SU-DHL-6 (cell line): ENCODE measurements around the gene HEXD.

Source experiments
- H2AFZ ChIP-seq: fragments of 200-600 bp; sonication (generic); 2 replicates; pipeline ENCODE4 v1.6.1; 2014; ENCODE audit warnings: low read depth, mild to moderate bottlenecking, moderate library complexity, mixed read lengths, antibody characterized with exemption, low read length; ENCODE audit not compliant: severe bottlenecking
- H3F3A ChIP-seq: fragments of 200-600 bp; shearing (Covaris generic); 2 replicates; pipeline ENCODE4 v1.6.0; 2016; ENCODE audit warnings: antibody characterized with exemption, mild to moderate bottlenecking; ENCODE audit not compliant: insufficient read depth
- H3K27ac ChIP-seq: fragments of 200-600 bp; sonication (generic); 2 replicates; pipeline ENCODE4 v1.5.1; 2016; ENCODE audit warnings: low read depth, mild to moderate bottlenecking, low read length, moderate library complexity, mixed read lengths
- H3K27me3 ChIP-seq: fragments of 200-600 bp; sonication (generic), shearing (Covaris generic); 2 replicates; pipeline ENCODE4 v1.6.0; 2014; ENCODE audit warnings: mild to moderate bottlenecking, low read length
- H3K36me3 ChIP-seq: fragments of 200-600 bp; sonication (generic); 2 replicates; pipeline ENCODE4 v1.6.1; 2014; ENCODE audit warnings: mild to moderate bottlenecking, low read length, mixed read lengths
- H3K4me2 ChIP-seq: fragments of 300-600, 200-600 bp; shearing (Covaris generic), sonication (generic); 2 replicates; pipeline ENCODE4 v1.6.0; 2014; ENCODE audit warnings: low read length, low read depth, mild to moderate bottlenecking; ENCODE audit not compliant: poor library complexity, severe bottlenecking
- H3K4me3 ChIP-seq: fragments of 200-600 bp; sonication (generic); 2 replicates; pipeline ENCODE4 v1.5.1; 2014; ENCODE audit warnings: antibody characterized with exemption, low read length, mild to moderate bottlenecking, mixed read lengths; ENCODE audit not compliant: insufficient read depth, poor library complexity, severe bottlenecking
- H3K79me2 ChIP-seq: fragments of 200-600 bp; sonication (generic); 2 replicates; pipeline ENCODE4 v1.6.1; 2014; ENCODE audit warnings: mild to moderate bottlenecking, low read length, moderate library complexity; ENCODE audit not compliant: insufficient read depth
- H3K9ac ChIP-seq: fragments of 200-600 bp; sonication (generic); 2 replicates; pipeline ENCODE4 v1.7.0; 2014; ENCODE audit warnings: mild to moderate bottlenecking, low read length
- H3K9me2 ChIP-seq: fragments of 200-600 bp; sonication (generic); replicated peaks from 2 replicates; pipeline ENCODE4 v1.6.1; 2014; ENCODE audit warnings: low read length; ENCODE audit not compliant: insufficient read depth
- H3K9me3 ChIP-seq: fragments of 200-600 bp; sonication (generic); 2 replicates; pipeline ENCODE4 v1.6.1; 2014; ENCODE audit warnings: low read length, mixed read lengths; ENCODE audit not compliant: insufficient read depth
- H4K20me1 ChIP-seq: fragments of 200-600 bp; sonication (generic); 2 replicates; pipeline ENCODE4 v1.6.1; 2014; ENCODE audit warnings: low read depth, mild to moderate bottlenecking, antibody characterized with exemption, low read length, moderate library complexity, mixed read lengths
- CTCF ChIP-seq: fragments of 200-600 bp; sonication (generic); IDR thresholded peaks from one replicate; pipeline ENCODE4 v1.5.1; 2017; ENCODE audit warnings: antibody characterized with exemption, mild to moderate bottlenecking, low read length, moderate library complexity; ENCODE audit not compliant: insufficient read depth, poor library complexity, severe bottlenecking
- EZH2phosphoT487 ChIP-seq: fragments of 200-600 bp; sonication (generic), shearing (Covaris generic); conservative IDR thresholded peaks from 2 replicates; pipeline ENCODE4 v1.6.1; 2018; ENCODE audit warnings: mild to moderate bottlenecking, antibody characterized with exemption, low read length, moderate library complexity, mixed read lengths

The HEXD gene

DNA sequence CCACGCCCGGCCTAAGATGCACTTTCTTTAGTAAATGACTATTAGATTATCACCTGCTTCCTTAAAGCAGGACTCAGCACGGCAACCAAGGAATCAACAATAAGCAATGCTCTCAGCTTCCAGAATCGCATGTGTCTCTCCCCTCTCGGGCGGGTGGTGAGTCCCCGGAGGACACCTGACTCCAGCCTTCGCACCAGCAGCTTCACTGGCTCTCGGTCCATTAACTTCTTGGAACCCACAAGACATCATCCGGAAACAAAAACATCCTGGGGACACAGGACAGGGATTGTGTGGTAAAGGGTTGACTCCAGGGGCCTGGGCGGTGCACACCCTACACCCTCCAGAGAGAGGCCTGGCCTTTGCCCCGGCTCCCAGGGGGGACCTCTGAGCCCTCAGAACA is 23.9 kb upstream of the HEXD start:
- no peak overlapping the region for H2AFZ ChIP-seq
- no peaks in the 10 kb centered on the region for H3K27me3 ChIP-seq
- no peaks in the 10 kb centered on the region for H3K9me2 ChIP-seq
- no peak overlapping the region for H3K4me3 ChIP-seq
- H4K20me1 ChIP-seq, result no peaks in the 10 kb centered on the region
- no peaks in the 10 kb centered on the region for H3K9me3 ChIP-seq
- H3K9ac ChIP-seq, result no peak overlapping the region
- no peaks in the 10 kb centered on the region for H3F3A ChIP-seq
- no peak for TF ChIP-seq EZH2phosphoT487
- TF ChIP-seq CTCF, result no peak
- H3K36me3 ChIP-seq, result no peaks in the 10 kb centered on the region
- H3K27ac ChIP-seq, result no peak overlapping the region
- no peaks in the 10 kb centered on the region for H3K79me2 ChIP-seq
- H3K4me2 ChIP-seq, result no peak overlapping the region

DNA sequence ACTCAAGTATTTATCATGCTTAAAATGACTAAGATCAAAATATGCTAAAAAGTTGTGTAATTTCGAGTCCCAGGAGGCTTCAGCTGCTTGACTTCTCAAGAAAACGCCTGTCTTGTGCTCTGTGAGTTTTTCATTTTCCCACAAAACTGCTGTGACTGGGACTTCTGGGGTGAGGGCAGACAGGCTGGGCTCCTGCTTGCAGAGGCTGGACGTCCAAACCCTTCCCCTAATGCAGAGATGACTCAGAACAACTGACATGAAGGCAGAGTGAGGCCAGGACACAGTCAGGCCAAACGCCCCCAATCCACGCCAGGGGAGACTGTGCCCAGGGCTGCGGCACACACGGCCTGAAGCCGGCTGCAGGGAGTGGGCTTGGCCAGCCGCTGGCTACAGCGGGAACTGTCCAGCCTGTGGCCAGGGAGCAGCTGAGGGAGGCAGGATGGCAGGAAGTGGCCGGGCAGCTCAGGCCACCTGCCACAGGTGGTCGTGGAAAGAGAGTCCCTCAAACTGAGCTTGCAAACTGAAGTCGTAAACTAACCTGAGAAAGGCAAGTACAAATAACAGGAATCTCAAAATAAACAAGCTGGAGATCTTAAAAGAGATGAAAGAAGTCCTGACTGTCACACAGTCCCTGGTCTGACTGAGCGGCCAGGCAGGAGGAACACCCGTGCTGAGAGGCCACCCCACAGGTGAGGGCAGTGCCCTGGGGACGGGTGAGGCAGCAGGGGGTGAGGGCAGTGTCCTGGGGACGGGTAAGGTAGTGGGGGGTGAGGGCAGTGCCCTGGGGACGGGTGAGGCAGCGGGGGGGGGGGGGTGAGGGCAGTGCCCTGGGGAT is 21.3 kb upstream of the HEXD start:
- H3K27ac ChIP-seq, result no peak overlapping the region
- no peaks in the 10 kb centered on the region for H3K9me3 ChIP-seq
- no peaks in the 10 kb centered on the region for H4K20me1 ChIP-seq
- H3K79me2 ChIP-seq, result no peaks in the 10 kb centered on the region
- H3K9ac ChIP-seq, result no peak overlapping the region
- no peak overlapping the region for H3K4me3 ChIP-seq
- TF ChIP-seq EZH2phosphoT487, result no peak
- TF ChIP-seq CTCF, result no peak
- no peak overlapping the region for H3K4me2 ChIP-seq
- H3F3A ChIP-seq, result no peaks in the 10 kb centered on the region
- H2AFZ ChIP-seq, result no peak overlapping the region
- H3K36me3 ChIP-seq, result no peaks in the 10 kb centered on the region
- no peaks in the 10 kb centered on the region for H3K9me2 ChIP-seq
- no peaks in the 10 kb centered on the region for H3K27me3 ChIP-seq

- Histone ChIP-seq H3K4me2 (no peak overlapping the region), H3K36me3 (no peaks in the 10 kb centered on the region), H4K20me1 (no peaks in the 10 kb centered on the region), H3K9ac (no peak overlapping the region), H3K4me3 (no peak overlapping the region), H3K9me2 (no peaks in the 10 kb centered on the region), H3K79me2 (no peaks in the 10 kb centered on the region), H3K27me3 (no peaks in the 10 kb centered on the region), H2AFZ (no peak overlapping the region), H3K9me3 (no peaks in the 10 kb centered on the region), H3K27ac (no peak overlapping the region), H3F3A (no peaks in the 10 kb centered on the region)
- TF ChIP-seq EZH2phosphoT487 (no peak), CTCF (no peak)
Observed at GRCh38 chr17:82397449-82398335, 20.5 kb upstream of the HEXD start.
